K562 (cell line): Measurements from ENCODE around the gene MVD. TPM values are rescaled to one million over a fixed set of nuclear protein-coding genes. Genes with fewer than 3 reads are reported as not detected.

Experiments
- ATAC-seq: fragments of 200-7000 bp; cut with Tn5 transposase; 3 replicates; pipeline ENCODE4 v1.9.1; 2020; ENCODE audit warnings: moderate library complexity
- BruUV-seq: library from RNA; stranded (reverse); fragments of 400-500 nt; replicated peaks from 2 replicates; lab custom pipeline; 2021; lab: Mats Ljungman, UMichigan
- CTCF ChIA-PET: fragments of 300-600 bp; formaldehyde crosslinking; extraction: SDS; loops from one replicate; lab custom pipeline; 2021; ENCODE audit warnings: low intra/inter-chr PET ratio; lab: Yijun Ruan, JAX
- POLR2A ChIA-PET: fragments of 300-600, 350-650 bp; sonication (Branson Sonifier 250); formaldehyde crosslinking; extraction: SDS; loops from one replicate; lab custom pipeline; 2021; ENCODE audit warnings: antibody characterized with exemption, inconsistent platforms; lab: Yijun Ruan, JAX
- DNase-seq, 4 experiments: peaks; one replicate each; pipeline versions ENCODE4 v3.0.0 to v3.0.0-alpha.2; 2011 to 2018; ENCODE audit warnings: low spot score in 3 of 4, mixed read lengths in 3 of 4; ENCODE audit errors: extremely low read depth in 1 of 4
- FAIRE-seq: peaks from 2 replicates; lab custom pipeline; 2011; peaks lifted over from hg19 to GRCh38; lab: Jason Lieb, UNC
- H2AFZ ChIP-seq: 2 replicates; pipeline ENCODE4 v1.6.0; 2011; ENCODE audit warnings: low read depth, low read length, control low read depth, inconsistent platforms
- H3K27ac ChIP-seq: fragments of 200-600 bp; 3 replicates; pipeline ENCODE4 v1.8.0; 2011; ENCODE audit warnings: low read depth, mild to moderate bottlenecking, control low read depth, inconsistent platforms, low read length, moderate library complexity, mixed read lengths; ENCODE audit errors: extremely low read depth
- H3K27me3 ChIP-seq, 2 experiments: fragments of 300-600 bp in 1 of 2; 2 replicates in 1 of 2; 3 replicates in 1 of 2; pipeline versions ENCODE4 v1.6.0 to v1.8.0; 2011; ENCODE audit warnings: inconsistent platforms in 2 of 2, low read length in 2 of 2, mild to moderate bottlenecking in 1 of 2, mixed read lengths in 1 of 2, moderate library complexity in 1 of 2; ENCODE audit not compliant: control insufficient read depth in 2 of 2, insufficient read depth in 2 of 2
- H3K36me3 ChIP-seq: fragments of 300-600 bp; 3 replicates; pipeline ENCODE4 v1.8.0; 2011; ENCODE audit warnings: mild to moderate bottlenecking, low read length, inconsistent platforms; ENCODE audit not compliant: control insufficient read depth, insufficient read depth
- H3K4me1 ChIP-seq, 2 experiments: fragments of 200-600 bp in 1 of 2; replicated peaks in 1 of 2; 2 replicates in 1 of 2; 3 replicates in 1 of 2; pipeline versions ENCODE4 v1.5.1 to v1.8.0; 2011; ENCODE audit warnings: inconsistent platforms in 2 of 2, low read length in 2 of 2, mild to moderate bottlenecking in 1 of 2, mixed read lengths in 1 of 2, moderate library complexity in 1 of 2; ENCODE audit not compliant: control insufficient read depth in 2 of 2, insufficient read depth in 2 of 2
- H3K4me2 ChIP-seq: 2 replicates; pipeline ENCODE4 v1.6.1; 2011; ENCODE audit warnings: low read length, control low read depth, inconsistent platforms, mixed read lengths; ENCODE audit not compliant: insufficient read depth
- H3K4me3 ChIP-seq: fragments of 200-600 bp; sonication (generic), shearing (Covaris generic); 2 replicates; pipeline ENCODE4 v1.5.1; 2016; ENCODE audit warnings: control low read depth, inconsistent platforms
- H3K79me2 ChIP-seq: fragments of 200-600 bp; 3 replicates; pipeline ENCODE4 v1.8.0; 2011; ENCODE audit warnings: low read length, inconsistent platforms; ENCODE audit not compliant: control insufficient read depth, insufficient read depth
- H3K9ac ChIP-seq, 2 experiments: 2 replicates each; pipeline versions ENCODE4 v1.6.0 to v1.6.1; 2011; ENCODE audit warnings: low read depth in 2 of 2, low read length in 2 of 2, control low read depth in 1 of 2, inconsistent platforms in 1 of 2, mild to moderate bottlenecking in 1 of 2, mixed read lengths in 1 of 2; ENCODE audit not compliant: insufficient read depth in 1 of 2
- H3K9me1 ChIP-seq: one replicate; pipeline ENCODE4 v1.6.0; 2011; ENCODE audit warnings: inconsistent platforms, mild to moderate bottlenecking, low read length, moderate library complexity; ENCODE audit not compliant: control insufficient read depth, insufficient read depth
- H3K9me3 ChIP-seq: replicated peaks from 2 replicates; pipeline ENCODE4 v1.5.1; 2011; ENCODE audit warnings: low read depth, low read length, inconsistent platforms; ENCODE audit not compliant: control insufficient read depth, insufficient read depth
- H4K20me1 ChIP-seq: replicated peaks from 2 replicates; pipeline ENCODE4 v1.6.1; 2011; ENCODE audit warnings: low read length, inconsistent platforms, mixed read lengths; ENCODE audit not compliant: control insufficient read depth, insufficient read depth
- ZBTB33 ChIP-seq: sonication (generic); formaldehyde crosslinking; IDR thresholded peaks from 2 replicates; pipeline ENCODE4 v1.8.1; 2023; ENCODE audit warnings: mild to moderate bottlenecking, missing genetic modification reagents
- whole genome bisulfite sequencing: fragments of 100-300 bp; shearing (Covaris generic); methylation state at CpG from one replicate; pipeline ENCODE4 v1.1.6; 2016; ENCODE audit warnings: low coverage, mixed read lengths; ENCODE audit not compliant: insufficient coverage; ENCODE audit errors: missing lambda C conversion rate; 5-methylcytosine and 5-hydroxymethylcytosine counted together
- in situ Hi-C: fragments of 300-500 bp; cut with MboI; formaldehyde crosslinking; loops from 4 replicates; pipeline ENCODE4 v1.15.0; 2018; ENCODE audit warnings: inconsistent platforms, mixed read lengths
- intact Hi-C: fragments of 100-400 bp; cut with micrococcal nuclease; formaldehyde crosslinking; loops from 2 replicates; pipeline ENCODE4 v1.14.2; 2022
- polyA plus RNA-seq, 8 experiments: library from polyadenylated mRNA; depleted of rRNA in 4 of 8; stranded (reverse) in 5 of 8; unstranded in 3 of 8; fragments of >200 nt; fragmentation: Nextera tagmentation in 2 of 8; fragmentation: Illumina TruSeq in 1 of 8; extraction: Ambion mirVana in 2 of 8; extraction: Trizol in 1 of 8; gene quantifications; 2 replicates each; pipeline versions ENCODE4 v1.2.1 to v1.2.3, GENCODE V29; 2011 to 2014; ENCODE audit warnings: inconsistent platforms in 1 of 8, missing spikeins in 1 of 8
- total RNA-seq, 7 experiments: library from RNA; depleted of rRNA in 6 of 7; stranded (reverse); fragments of >200 nt in 6 of 7; fragmentation: Illumina TruSeq in 2 of 7; extraction: Trizol in 2 of 7; gene quantifications; 2 replicates each; pipeline versions ENCODE4 v1.2.1 to v1.2.3, GENCODE V29; 2011 to 2021; ENCODE audit warnings: low replicate concordance in 1 of 7
- TF ChIP-seq, protein P1 (sequence below): fragments of 450-650 bp; IDR thresholded peaks from 2 replicates; pipeline ENCODE4 v1.6.1; 2016; ENCODE audit warnings: mild to moderate bottlenecking, moderate library complexity

MVD gene
- total and polyA plus RNA-seq, 9 of the 15 experiments (the other 6 are each of a cell fraction or from before 2014, with no cell fraction given) = 12.2 to 141 (median 45.3) TPM

- peaks cover 10 to 36% of the 10 kb centered on the region in 2 experiments; a peak in 4 of 5 replicates for H3K4me1 ChIP-seq
- H3K79me2 ChIP-seq = peaks cover 3% of the 10 kb centered on the region; the same call in 2 of the 3 replicates
- ATAC-seq (no peak), FAIRE-seq (no peak), DNase-seq (no peak)
- no peaks in the 10 kb centered on the region for H3K9me1 ChIP-seq
- 80% methylated on average over 17 of the region's 17 CpGs for WGBS
- no peaks in the 10 kb centered on the region for H3K9me3 ChIP-seq
- no peak overlapping the region for H2AFZ ChIP-seq
- POLR2A ChIA-PET = interaction anchor here (0.7 to 1.3 kb wide), 4 partner anchors 9 to 47 kb away, joined by 3 to 5 read pairs (median 4); no protein-coding TSS in a partner anchor
- in situ Hi-C loops = no loop called here
- peaks cover 89% of the 10 kb centered on the region for H3K36me3 ChIP-seq
- no peak overlapping the region for H3K4me2 ChIP-seq
- no peak overlapping the region for H3K27ac ChIP-seq
- TF ChIP-seq, protein P1, sequence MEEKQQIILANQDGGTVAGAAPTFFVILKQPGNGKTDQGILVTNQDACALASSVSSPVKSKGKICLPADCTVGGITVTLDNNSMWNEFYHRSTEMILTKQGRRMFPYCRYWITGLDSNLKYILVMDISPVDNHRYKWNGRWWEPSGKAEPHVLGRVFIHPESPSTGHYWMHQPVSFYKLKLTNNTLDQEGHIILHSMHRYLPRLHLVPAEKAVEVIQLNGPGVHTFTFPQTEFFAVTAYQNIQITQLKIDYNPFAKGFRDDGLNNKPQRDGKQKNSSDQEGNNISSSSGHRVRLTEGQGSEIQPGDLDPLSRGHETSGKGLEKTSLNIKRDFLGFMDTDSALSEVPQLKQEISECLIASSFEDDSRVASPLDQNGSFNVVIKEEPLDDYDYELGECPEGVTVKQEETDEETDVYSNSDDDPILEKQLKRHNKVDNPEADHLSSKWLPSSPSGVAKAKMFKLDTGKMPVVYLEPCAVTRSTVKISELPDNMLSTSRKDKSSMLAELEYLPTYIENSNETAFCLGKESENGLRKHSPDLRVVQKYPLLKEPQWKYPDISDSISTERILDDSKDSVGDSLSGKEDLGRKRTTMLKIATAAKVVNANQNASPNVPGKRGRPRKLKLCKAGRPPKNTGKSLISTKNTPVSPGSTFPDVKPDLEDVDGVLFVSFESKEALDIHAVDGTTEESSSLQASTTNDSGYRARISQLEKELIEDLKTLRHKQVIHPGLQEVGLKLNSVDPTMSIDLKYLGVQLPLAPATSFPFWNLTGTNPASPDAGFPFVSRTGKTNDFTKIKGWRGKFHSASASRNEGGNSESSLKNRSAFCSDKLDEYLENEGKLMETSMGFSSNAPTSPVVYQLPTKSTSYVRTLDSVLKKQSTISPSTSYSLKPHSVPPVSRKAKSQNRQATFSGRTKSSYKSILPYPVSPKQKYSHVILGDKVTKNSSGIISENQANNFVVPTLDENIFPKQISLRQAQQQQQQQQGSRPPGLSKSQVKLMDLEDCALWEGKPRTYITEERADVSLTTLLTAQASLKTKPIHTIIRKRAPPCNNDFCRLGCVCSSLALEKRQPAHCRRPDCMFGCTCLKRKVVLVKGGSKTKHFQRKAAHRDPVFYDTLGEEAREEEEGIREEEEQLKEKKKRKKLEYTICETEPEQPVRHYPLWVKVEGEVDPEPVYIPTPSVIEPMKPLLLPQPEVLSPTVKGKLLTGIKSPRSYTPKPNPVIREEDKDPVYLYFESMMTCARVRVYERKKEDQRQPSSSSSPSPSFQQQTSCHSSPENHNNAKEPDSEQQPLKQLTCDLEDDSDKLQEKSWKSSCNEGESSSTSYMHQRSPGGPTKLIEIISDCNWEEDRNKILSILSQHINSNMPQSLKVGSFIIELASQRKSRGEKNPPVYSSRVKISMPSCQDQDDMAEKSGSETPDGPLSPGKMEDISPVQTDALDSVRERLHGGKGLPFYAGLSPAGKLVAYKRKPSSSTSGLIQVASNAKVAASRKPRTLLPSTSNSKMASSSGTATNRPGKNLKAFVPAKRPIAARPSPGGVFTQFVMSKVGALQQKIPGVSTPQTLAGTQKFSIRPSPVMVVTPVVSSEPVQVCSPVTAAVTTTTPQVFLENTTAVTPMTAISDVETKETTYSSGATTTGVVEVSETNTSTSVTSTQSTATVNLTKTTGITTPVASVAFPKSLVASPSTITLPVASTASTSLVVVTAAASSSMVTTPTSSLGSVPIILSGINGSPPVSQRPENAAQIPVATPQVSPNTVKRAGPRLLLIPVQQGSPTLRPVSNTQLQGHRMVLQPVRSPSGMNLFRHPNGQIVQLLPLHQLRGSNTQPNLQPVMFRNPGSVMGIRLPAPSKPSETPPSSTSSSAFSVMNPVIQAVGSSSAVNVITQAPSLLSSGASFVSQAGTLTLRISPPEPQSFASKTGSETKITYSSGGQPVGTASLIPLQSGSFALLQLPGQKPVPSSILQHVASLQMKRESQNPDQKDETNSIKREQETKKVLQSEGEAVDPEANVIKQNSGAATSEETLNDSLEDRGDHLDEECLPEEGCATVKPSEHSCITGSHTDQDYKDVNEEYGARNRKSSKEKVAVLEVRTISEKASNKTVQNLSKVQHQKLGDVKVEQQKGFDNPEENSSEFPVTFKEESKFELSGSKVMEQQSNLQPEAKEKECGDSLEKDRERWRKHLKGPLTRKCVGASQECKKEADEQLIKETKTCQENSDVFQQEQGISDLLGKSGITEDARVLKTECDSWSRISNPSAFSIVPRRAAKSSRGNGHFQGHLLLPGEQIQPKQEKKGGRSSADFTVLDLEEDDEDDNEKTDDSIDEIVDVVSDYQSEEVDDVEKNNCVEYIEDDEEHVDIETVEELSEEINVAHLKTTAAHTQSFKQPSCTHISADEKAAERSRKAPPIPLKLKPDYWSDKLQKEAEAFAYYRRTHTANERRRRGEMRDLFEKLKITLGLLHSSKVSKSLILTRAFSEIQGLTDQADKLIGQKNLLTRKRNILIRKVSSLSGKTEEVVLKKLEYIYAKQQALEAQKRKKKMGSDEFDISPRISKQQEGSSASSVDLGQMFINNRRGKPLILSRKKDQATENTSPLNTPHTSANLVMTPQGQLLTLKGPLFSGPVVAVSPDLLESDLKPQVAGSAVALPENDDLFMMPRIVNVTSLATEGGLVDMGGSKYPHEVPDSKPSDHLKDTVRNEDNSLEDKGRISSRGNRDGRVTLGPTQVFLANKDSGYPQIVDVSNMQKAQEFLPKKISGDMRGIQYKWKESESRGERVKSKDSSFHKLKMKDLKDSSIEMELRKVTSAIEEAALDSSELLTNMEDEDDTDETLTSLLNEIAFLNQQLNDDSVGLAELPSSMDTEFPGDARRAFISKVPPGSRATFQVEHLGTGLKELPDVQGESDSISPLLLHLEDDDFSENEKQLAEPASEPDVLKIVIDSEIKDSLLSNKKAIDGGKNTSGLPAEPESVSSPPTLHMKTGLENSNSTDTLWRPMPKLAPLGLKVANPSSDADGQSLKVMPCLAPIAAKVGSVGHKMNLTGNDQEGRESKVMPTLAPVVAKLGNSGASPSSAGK = no peak
- TF ChIP-seq ZBTB33 (CRISPR knock-in tag) = peak; percentile 97
- CTCF ChIA-PET = no interaction called here
- BruUV-seq = no TSS peak
- no peak overlapping the region for H3K4me3 ChIP-seq
- H3K27me3 ChIP-seq = no peaks in the 10 kb centered on the region
- intact Hi-C loops = loop anchor here (5.0 kb wide), 1 partner anchor 62 kb away; the partner anchor contains the start of gene SNAI3
- H4K20me1 ChIP-seq = peaks cover 6% of the 10 kb centered on the region; the same call in 1 of the 2 replicates
- no peak overlapping the region; a peak in 1 of 4 replicates for H3K9ac ChIP-seq
These were observed 37.8 kb downstream of the MVD start for GRCh38 chr16:88624977-88625576.
